Kidney (tissue), 14 donors: ENCODE results near the gene MFGE8. TPM values are rescaled to one million over a fixed set of nuclear protein-coding genes. Genes with fewer than 3 reads are reported as not detected.

Experiments used
- DNase-seq, 5 donors: peaks; one replicate each; pipeline ENCODE4 v3.0.0-alpha.2; 2013 to 2020
- FAIRE-seq: peaks from 2 replicates; lab custom pipeline; 2012; peaks lifted over from hg19 to GRCh38; lab: Jason Lieb, UNC
- H3K27ac ChIP-seq, 2 donors: one replicate each; pipeline ENCODE4 v1.7.0; 2013; ENCODE audit warnings: low read depth in 2 of 2, low read length in 2 of 2, inconsistent platforms in 1 of 2
- H3K27me3 ChIP-seq: one replicate; pipeline ENCODE4 v1.7.1; 2013; ENCODE audit warnings: low read length, inconsistent platforms; ENCODE audit not compliant: control insufficient read depth, insufficient read depth
- H3K36me3 ChIP-seq, 3 donors: one replicate each; pipeline versions ENCODE4 v1.7.0 to v1.7.1; 2013; ENCODE audit warnings: low read length in 3 of 3, control low read depth in 1 of 3, inconsistent platforms in 1 of 3; ENCODE audit not compliant: insufficient read depth in 3 of 3, control insufficient read depth in 2 of 3
- H3K4me1 ChIP-seq, 3 donors: one replicate each; pipeline versions ENCODE4 v1.7.0 to v1.7.1; 2013; ENCODE audit warnings: low read length in 3 of 3, inconsistent platforms in 1 of 3, low read depth in 1 of 3; ENCODE audit not compliant: control insufficient read depth in 2 of 3, insufficient read depth in 2 of 3
- H3K4me3 ChIP-seq, 3 donors: one replicate each; pipeline versions ENCODE4 v1.7.0 to v1.8.1; 2013; ENCODE audit warnings: low read length in 3 of 3, control low read depth in 1 of 3, inconsistent platforms in 1 of 3
- H3K9ac ChIP-seq, 3 donors: one replicate each; pipeline versions ENCODE4 v1.7.0 to v1.7.1; 2013; ENCODE audit warnings: low read length in 3 of 3, control low read depth in 1 of 3, inconsistent platforms in 1 of 3
- H3K9me3 ChIP-seq, 3 donors: one replicate each; pipeline versions ENCODE4 v1.7.0 to v1.7.1; 2013; ENCODE audit warnings: low read length in 3 of 3, control low read depth in 1 of 3, inconsistent platforms in 1 of 3; ENCODE audit not compliant: control insufficient read depth in 2 of 3, insufficient read depth in 1 of 3
- intact Hi-C: fragments of 100-400 bp; cut with DNase I; formaldehyde crosslinking; loops from one replicate; pipeline ENCODE4 v1.11.1; 2022
- polyA plus RNA-seq: library from polyadenylated mRNA; stranded (reverse); fragments of 350-450 nt; fragmentation: Illumina TruSeq; extraction: RNeasy Lipid Tissue Mini Kit (QIAGEN cat#74804); gene quantifications from one replicate; pipeline ENCODE4 v1.2.3, GENCODE V29; 2014; ENCODE audit warnings: low read depth, low replicate concordance; ENCODE audit not compliant: insufficient read depth
- total RNA-seq: library from RNA; stranded (reverse); fragmentation: NEBNext Ultra II Directional; extraction: Animal tissue kit (Norgen Biotek cat#: 25700); gene quantifications from one replicate; pipeline ENCODE4 v1.2.1, GENCODE V29; 2021
- TF ChIP-seq, protein P1 (sequence below): IDR thresholded peaks from 3 replicates; pipeline ENCODE4 v1.5.1; 2012; ENCODE audit warnings: mild to moderate bottlenecking, moderate library complexity, borderline replicate concordance; ENCODE audit not compliant: insufficient read depth; ENCODE audit errors: extremely low read depth
- donor health status: control.
- donor health status: control.
- donor health status: control.
- donor health status: control.
- donor health status: control.
- donor health status: DM: yes; HTN: yes; CAD: no.
- donor health status: Normal renal cell carcinoma (clear cell type).

The MFGE8 gene
- total and polyA plus RNA-seq, 2 donors from 2014 or later = 88.0 to 184 TPM

DNA sequence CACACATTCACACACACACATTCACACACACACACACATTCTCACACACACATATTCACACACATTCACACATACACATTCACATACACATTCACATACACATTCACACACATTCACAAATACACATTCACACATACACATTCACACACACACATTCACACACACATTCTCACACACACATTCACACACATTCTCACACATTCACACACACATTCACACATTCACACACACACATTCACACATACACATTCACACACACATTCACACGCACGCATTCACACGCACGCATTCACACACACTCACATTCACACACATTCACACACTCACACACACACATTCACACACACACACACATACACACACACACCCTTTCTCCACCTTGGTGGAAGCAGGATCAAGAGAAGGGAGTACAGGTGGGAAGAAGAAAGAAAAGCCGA lies 12.2 kb downstream of the MFGE8 start:
- intact Hi-C loops = loop anchor here (5.0 to 10.0 kb wide), 2 partner anchors 106 to 274 kb away; no protein-coding TSS in a partner anchor
- H3K4me3 ChIP-seq = no peak overlapping the region
- H3K36me3 ChIP-seq = peaks cover 0 to 5% (median 0%) of the 10 kb centered on the region in 3 donors
- H3K4me1 ChIP-seq = peaks cover 0 to 3% (median 0%) of the 10 kb centered on the region in 3 donors
- no peak overlapping the region for H3K27ac ChIP-seq
- FAIRE-seq (no peak), DNase-seq (no peak)
- H3K9me3 ChIP-seq = no peaks in the 10 kb centered on the region
- no peak overlapping the region for H3K9ac ChIP-seq
- no peaks in the 10 kb centered on the region for H3K27me3 ChIP-seq
- TF ChIP-seq, protein P1, sequence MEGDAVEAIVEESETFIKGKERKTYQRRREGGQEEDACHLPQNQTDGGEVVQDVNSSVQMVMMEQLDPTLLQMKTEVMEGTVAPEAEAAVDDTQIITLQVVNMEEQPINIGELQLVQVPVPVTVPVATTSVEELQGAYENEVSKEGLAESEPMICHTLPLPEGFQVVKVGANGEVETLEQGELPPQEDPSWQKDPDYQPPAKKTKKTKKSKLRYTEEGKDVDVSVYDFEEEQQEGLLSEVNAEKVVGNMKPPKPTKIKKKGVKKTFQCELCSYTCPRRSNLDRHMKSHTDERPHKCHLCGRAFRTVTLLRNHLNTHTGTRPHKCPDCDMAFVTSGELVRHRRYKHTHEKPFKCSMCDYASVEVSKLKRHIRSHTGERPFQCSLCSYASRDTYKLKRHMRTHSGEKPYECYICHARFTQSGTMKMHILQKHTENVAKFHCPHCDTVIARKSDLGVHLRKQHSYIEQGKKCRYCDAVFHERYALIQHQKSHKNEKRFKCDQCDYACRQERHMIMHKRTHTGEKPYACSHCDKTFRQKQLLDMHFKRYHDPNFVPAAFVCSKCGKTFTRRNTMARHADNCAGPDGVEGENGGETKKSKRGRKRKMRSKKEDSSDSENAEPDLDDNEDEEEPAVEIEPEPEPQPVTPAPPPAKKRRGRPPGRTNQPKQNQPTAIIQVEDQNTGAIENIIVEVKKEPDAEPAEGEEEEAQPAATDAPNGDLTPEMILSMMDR = no peak

DNA sequence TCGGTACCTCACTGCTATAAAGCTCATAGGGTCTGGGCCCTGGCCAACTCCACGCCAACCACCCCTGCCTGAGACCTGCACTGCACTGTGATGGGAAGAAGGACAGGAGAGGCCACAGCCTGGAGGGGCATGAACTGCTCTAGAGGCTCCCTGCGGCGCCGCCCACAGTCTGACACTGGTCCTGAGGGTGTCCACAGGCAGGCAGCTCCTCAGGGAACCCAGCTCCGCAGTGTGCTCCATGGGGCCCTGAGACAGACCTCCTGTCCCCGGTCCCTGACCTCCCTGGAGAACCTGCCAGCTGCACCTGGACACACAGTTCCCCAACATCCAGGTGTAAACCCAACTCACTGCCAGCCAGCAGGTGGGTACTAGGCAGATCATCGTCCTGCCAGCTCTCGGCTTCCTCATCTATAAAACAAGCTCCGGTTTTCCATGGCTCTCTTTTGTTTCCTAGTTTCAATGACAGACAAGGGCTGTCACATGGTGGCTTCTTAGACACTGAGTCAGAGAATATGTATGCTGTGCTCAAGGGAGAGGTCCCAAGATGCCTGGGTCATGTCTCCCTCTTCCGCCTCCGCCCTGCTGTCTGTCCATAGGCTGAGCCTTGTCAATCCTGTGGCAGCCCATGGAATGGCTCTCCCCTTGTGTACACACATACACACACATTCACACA lies 12.7 kb downstream of the MFGE8 start:
- FAIRE-seq = no peak
- H3K27me3 ChIP-seq = no peaks in the 10 kb centered on the region
- no peaks in the 10 kb centered on the region for H3K9me3 ChIP-seq
- TF ChIP-seq, protein P1 = no peak
- no peak overlapping the region for H3K27ac ChIP-seq
- no peak overlapping the region for H3K4me3 ChIP-seq
- no peak overlapping the region for H3K9ac ChIP-seq
- DNase-seq = no peak
- peaks cover 0 to 5% (median 0%) of the 10 kb centered on the region in 3 donors for H3K36me3 ChIP-seq
- H3K4me1 ChIP-seq = peaks cover 0 to 6% (median 0%) of the 10 kb centered on the region in 3 donors
- intact Hi-C loops = loop anchor here (5.0 to 10.0 kb wide), 2 partner anchors 107 to 274 kb away; no protein-coding TSS in a partner anchor

DNA sequence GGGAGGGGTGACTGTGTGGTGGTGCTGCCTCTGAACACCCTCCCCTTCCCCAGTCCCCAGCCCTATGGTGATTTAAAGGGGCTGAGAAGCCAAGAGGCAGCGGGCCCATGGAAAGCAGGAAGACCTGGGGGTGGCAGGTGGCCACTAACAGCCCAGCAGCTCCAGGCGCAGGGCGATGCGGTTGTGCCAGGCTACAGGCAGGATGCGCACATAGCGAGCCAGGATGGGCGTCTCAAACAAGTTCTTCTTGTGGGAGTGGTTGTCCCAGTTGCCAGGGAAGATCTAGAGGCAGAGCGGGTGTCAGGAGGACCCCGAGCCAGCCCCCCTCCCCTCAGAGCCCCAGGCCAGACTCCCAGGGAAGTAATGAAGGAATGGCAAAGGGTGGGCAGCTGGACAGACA lies 13.9 kb downstream of the MFGE8 start:
- Histone ChIP-seq H3K9me3 (no peaks in the 10 kb centered on the region), H3K36me3 (peaks cover 0 to 5% (median 0%) of the 10 kb centered on the region in 3 donors), H3K4me3 (no peak overlapping the region), H3K4me1 (peaks cover 0 to 16% (median 0%) of the 10 kb centered on the region in 3 donors), H3K9ac (no peak overlapping the region), H3K27ac (no peak overlapping the region), H3K27me3 (no peaks in the 10 kb centered on the region)
- TF ChIP-seq, protein P1 = no peak
- DNase-seq (no peak), FAIRE-seq (no peak)
- intact Hi-C loops = no loop called here
